ELF-1 (cell line): Measurements from ENCODE around the gene DPP6.

Experiments used
- DNase-seq: peaks from one replicate; pipeline ENCODE4 v3.0.0-alpha.2; 2016; ENCODE audit warnings: low read depth, low spot score

DPP6 gene

DNA sequence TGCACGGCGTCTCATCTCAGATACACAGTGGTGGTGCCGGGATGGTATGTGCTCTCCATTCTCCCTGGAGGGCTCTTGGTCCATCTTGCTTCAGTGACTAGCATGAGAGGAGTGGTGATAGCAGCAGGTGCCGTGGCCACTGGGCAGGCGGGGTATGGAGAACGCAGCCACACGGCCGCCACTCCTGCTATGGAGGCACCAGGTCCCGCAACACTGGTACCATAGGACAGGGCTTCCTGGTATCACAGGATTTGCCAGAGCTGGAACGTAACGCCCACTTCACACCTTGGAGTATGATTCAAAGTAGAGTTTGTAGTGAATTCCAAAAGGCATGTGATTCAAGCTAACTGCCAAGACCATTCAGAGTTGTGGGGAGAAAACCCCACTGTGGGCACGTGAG is 284.1 kb downstream of the DPP6 start:
- no peak for DNase-seq

- DNase-seq = no peak
Measured at GRCh38 chr7:154338701-154339506, 286.7 kb downstream of the DPP6 start.

DNA sequence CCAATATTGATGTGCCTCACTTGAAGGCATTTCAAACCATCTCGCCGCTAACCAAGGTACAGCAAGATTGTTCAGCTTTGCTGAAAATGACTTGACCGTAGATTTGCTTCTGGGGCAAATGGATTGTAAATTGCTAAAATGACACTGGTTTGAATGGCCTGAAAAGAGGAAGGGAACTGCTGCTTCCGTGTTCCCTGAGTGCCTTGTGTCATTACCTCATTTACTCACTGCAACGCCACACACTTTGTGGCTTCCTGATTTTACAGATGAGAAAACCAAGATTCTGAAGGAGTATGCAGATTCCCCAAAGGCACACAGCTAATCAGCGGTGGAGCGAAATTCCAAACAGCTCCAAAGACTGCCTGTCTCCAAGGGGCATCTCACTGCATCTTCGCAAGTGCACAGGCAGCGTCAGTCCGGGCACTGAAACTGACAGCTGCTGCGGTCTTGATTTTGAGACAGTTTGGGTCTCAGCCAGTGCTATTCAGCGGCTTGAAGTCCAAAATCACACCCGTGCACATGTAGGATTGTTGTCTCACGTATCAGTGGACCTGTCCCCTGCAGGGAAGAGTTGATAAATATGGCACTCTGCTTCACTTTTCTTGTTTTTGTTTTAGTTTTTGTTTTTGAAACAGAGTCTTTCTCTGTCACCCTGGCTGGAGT is 290.9 kb downstream of the DPP6 start:
- DNase-seq = no peak

GRCh38 chr7:154343778-154344412 is 291.7 kb downstream of the DPP6 start:
- no peak for DNase-seq

DNA sequence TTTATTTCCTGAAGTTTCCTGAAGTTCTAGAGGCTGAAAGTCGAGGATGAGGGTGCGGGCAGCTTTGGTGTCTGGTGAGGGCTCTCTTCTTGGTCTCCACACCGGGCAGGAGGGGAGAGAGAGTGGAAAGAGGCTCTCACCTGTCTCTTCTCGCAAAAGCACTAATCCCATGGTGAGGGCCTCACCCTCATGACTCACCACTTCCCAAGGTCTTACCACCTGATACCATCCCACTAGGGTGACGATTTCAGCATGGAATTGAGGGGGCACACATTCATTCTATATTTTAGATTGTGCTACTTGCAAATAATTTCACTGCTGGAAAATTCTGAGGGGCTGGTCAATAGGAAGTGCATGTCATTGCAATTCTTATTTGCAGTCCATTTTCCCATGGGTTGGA is 292.9 kb downstream of the DPP6 start:
- DNase-seq = no peak

GRCh38 chr7:154347700-154348266 is 295.6 kb downstream of the DPP6 start:
- DNase-seq = no peak

GRCh38 chr7:154350892-154351291 is 298.7 kb downstream of the DPP6 start:
- DNase-seq = no peak

DNA sequence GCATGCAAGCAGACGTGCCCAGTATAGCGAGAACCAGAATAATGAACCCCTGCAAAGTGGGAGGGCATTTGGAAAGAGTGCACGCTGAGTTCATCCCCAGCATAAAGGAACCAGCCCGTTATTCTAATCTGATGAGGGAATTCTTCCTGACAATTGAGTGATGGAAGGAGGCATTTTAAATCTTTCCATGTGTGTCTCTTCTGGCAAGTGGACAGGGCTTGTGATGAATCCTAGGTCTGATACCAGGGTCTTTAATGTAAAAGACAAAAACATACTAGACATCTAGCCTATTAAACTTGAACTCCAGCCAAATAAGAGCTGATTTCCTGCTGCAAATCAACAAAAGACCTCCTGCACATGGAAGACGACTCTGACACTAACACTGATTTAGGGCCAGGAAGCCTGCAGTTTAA is 301.2 kb downstream of the DPP6 start:
- DNase-seq = no peak

DNA sequence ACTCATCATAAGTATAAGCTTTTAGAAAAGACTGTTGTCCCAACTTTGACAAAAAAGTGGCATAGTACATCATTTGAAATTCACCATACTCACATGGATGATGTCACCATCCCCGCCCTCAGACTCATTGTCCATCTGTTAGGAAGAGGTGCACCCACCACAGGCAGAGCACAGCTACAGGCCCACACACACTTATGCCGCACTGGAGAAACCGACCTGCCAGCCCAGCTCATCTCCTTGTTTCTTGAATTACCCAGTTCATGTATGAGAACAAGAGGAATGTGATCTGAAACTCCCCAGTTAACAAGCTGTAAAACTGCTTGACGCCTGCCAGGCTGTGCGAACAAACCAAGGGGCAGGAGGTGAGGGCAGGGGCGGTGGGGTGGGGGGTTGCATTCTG is 312.0 kb downstream of the DPP6 start:
- no peak for DNase-seq

- DNase-seq = no peak
Measured at GRCh38 chr7:154371424-154371823, 319.2 kb downstream of the DPP6 start.

DNA sequence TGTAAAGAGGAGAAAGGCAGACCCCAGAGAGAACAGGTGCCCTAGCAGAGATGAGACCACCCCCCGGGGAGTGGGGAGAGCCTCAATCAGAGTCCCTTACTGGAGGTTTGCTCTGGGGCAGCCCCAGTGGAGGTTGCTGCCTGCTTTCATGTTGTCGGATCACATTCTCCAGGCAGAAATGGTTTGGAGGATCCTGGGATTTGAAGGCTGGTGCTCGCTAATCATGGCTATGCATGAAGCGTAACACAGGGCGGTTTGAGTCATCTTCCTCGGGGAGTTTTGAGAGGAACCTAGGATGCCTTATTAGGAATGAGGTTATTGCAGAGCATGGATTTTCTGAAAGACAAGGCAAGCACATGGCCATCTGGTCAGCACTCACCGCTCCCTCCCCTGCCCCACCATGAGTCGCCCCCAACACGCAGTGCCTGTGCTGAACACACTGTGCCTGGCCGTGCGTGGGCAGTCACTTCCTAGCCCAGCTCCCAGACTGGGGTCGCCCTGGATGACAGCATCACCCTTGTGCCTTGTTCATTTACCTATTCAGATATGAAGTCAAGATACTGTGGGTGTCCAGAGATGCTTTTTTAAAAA is 319.9 kb downstream of the DPP6 start:
- no peak for DNase-seq

GRCh38 chr7:154373956-154374355 is 321.8 kb downstream of the DPP6 start:
- no peak for DNase-seq

DNA sequence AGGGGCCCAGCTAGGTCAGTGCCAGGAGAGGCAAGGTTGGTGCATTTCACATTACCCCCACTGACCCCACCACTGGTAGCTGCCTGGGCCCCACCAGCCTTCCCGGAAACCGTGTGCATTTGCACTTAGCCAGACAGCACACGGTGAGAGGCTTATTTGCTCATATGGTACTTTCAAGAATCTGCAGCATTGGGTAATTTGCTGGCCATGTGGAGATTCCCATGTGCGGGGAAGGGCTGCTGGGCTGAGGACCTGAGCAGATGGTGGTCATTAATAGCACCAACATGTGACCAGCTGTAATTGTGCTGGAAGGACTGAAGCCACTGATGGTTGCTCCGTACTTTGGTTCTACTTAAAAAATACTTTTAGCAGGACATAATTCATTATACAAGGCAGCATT is 323.8 kb downstream of the DPP6 start:
- no peak for DNase-seq

DNA sequence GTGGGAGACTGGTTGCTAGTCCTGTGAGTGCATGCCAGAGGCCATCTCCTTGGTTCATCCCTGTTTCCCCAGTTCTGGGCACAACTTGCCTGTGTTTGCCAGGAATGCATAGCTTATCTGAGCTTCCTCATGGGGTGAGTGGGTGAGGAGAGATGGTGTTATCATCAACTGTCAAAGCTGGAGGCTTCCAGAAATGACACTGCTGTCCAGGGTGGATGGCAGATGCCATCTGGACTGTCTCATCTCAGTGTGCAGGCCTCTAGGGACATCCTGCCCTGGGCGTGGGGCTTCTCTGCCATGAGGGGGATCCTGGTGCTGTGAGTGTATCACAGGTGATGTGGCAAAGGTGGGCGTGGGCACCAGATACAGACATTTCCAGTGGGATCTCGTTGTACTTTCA is 328.6 kb downstream of the DPP6 start:
- no peak for DNase-seq

DNA sequence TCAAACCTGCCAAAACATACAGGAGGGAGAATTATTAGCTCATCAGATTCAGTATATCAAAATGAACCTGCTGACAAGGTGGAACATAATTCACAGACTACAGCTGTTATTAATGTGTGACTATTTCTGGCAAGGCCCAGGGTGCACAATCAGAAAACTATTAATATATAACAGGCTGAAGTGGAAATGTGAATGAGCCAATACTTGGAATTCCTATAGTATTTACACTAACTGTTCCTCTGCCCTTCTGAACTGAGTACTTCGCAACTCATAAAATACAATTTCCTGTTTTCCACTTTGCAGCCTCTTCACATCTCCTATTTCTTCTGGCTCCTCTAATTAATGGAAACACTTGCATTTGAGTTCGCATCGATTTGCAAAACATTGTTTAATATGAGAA is 330.8 kb downstream of the DPP6 start:
- DNase-seq = no peak

DNA sequence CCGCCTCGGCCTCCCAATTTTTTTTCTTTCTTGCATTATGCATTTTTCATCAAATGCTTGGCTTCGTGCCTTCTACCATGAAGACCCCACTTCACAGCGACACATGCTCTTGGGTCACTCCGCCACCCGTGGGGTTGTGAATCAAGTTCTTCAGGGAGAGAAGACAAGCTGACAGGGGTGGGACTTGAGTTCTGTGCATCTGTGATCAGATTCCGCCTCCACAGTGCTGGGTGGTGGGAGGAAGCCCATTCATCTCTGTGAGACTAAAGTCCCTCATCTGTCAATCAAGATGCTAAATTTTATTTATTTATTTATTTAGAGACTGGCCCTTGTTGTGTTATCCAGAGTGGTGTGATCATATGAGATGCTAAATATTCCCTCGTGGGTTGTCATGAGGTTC is 333.0 kb downstream of the DPP6 start:
- DNase-seq = no peak

- DNase-seq = no peak
Measured at GRCh38 chr7:154387252-154387651, 335.1 kb downstream of the DPP6 start.

DNA sequence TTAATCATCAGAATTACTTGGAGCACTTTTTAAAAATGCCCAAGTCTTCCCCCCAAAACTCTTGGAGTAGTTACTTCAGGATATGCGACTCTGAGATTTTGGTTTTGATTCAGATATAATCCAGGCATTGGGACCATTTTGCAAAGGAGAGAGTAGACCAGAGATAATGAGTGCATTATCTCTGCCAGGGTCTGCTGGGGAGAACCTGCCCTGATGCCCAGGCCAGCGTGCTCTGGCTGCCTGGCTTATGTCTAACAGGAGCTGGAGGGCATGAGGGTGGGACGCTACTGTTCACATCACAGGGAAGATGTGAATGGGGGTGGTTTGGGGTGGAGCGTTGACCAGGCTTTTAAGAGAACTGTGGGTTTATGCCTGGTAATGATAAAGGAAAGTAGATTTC is 336.2 kb downstream of the DPP6 start:
- DNase-seq = no peak

DNA sequence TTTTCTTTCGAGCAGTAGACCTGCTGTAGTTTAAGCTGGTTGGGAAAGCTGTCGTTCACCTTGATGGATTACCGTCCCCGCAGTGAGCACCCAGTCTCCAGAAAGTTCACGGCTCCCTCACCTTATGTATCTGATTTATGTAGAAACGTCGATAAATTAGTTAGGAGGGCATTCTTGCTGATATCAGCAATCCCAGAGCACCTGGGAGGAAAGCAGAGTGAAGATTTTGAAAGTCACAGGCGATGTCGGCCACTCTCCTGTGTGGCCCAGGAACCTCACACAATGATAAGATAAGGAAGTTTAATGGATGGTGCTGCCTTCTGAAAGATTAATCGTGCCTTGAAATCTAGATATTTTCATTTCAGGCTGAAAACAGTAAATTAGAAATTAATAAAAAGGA is 336.8 kb downstream of the DPP6 start:
- no peak for DNase-seq

GRCh38 chr7:154390961-154391360 is 338.8 kb downstream of the DPP6 start:
- no peak for DNase-seq

- no peak for DNase-seq
Measured at GRCh38 chr7:154394804-154395203, 342.6 kb downstream of the DPP6 start.

DNA sequence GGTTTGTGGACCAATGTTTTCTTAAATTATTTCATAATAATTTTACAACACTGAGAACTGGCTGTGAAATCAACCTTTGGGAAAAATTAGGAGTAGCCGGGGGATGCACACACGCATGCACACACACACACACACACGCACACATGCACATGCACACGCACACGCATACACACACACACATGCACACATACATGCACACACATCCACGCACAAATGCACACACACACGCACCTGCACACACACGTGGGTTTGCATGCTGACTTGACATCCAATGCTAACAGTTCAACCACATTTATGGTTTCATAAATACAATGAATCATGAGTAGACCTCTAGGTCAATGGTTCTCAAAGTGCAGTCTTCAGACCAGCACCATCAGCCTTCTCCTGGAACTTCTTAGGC is 354.1 kb downstream of the DPP6 start:
- no peak for DNase-seq
